HS-27A (cell line): ENCODE measurements around the gene FRA10AC1.

Experiments
- DNase-seq: peaks from one replicate; pipeline ENCODE4 v3.0.0-alpha.2; 2012; ENCODE audit warnings: low read depth, missing footprints

FRA10AC1 gene

GRCh38 chr10:93629647-93630305 lies 72.6 kb downstream of the FRA10AC1 start:
- DNase-seq, result no peak

- DNase-seq, result no peak
Measured at GRCh38 chr10:93628858-93629257, 73.5 kb downstream of the FRA10AC1 start.

GRCh38 chr10:93622942-93623341 lies 79.5 kb downstream of the FRA10AC1 start:
- DNase-seq, result no peak

DNA sequence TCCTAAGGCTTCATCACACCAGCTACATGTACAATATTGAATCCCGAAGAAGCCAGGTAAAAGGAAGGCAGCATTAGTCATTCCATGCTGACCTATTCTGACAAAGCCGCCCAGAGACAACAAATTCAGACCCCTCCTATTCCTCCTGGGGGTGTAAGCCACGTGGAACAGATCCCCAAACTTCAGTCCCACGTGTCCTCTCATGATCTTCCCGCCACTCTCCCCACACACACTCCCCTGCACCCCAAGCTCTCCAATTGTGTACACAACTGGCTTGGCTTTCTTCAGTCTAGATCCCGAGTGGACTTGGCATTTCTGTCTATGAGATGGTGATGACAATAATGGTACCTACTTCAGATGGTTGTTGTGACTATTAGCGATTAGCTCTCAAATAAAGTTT lies 81.5 kb downstream of the FRA10AC1 start:
- no peak for DNase-seq
